GM12892 (cell line): ENCODE data around the gene MCOLN2.

Experiments
- POLR2A ChIP-seq: IDR thresholded peaks from 2 replicates; pipeline ENCODE4 v1.6.1; 2011; ENCODE audit warnings: low read depth, low read length, control low read depth
- POLR2AphosphoS5 ChIP-seq: IDR thresholded peaks from 2 replicates; pipeline ENCODE4 v1.6.1; 2011; ENCODE audit warnings: low read depth, low read length, control low read depth
- TAF1 ChIP-seq: IDR thresholded peaks from 2 replicates; pipeline ENCODE4 v1.6.1; 2011; ENCODE audit warnings: low read depth, mild to moderate bottlenecking, control low read depth, low read length, borderline replicate concordance

GRCh38 chr1:84907095-84907827 lies 89.7 kb downstream of the MCOLN2 start:
- no peak for TF ChIP-seq POLR2A
- no peak for TF ChIP-seq TAF1
- TF ChIP-seq POLR2AphosphoS5, result no peak
